ENCODE results near the gene SKI. TPM values are rescaled to one million over a fixed set of nuclear protein-coding genes. Genes with fewer than 3 reads are reported as not detected.
A peak's percentile ranks its signal among the peaks of the same experiment; 100 is the strongest.

The SKI gene
- total RNA-seq, 1 experiment from 2014 or later: 28.3 TPM

DNA sequence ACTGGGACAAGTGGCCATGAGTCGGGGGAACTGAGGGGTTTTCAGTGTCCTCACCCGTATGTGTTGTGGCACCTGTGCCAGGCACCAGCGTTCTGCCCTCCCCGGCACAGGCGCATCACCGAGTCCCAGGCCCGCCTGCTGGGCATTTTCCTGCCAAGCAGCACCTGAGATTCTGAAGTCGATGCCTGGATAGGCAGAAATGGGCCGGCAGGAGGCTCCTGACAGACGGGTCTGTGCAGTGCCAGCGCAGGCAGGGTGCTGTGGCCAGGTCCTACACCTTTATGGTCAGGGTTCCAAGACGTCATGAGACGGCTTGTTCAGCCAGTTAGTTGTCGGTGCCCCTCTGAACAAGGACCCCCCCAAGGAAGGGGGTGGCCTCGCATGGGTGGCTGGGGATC lies 44.2 kb upstream of the SKI start:
- no peak for DNase-seq
- H3K9me3 ChIP-seq (ENCODE audit: low read length): no peaks in the 10 kb centered on the region
- H3F3A ChIP-seq (ENCODE audit: low read length, unreplicated experiment): no peaks in the 10 kb centered on the region
- intact Hi-C loops (cut with micrococcal nuclease): no loop called here
- no peak for ATAC-seq
- no peak overlapping the region for H3K9ac ChIP-seq (ENCODE audit: low read length)
- no peaks in the 10 kb centered on the region for H3K79me2 ChIP-seq (ENCODE audit: low read length)
- H3K4me2 ChIP-seq (ENCODE audit: low read length): no peak overlapping the region
- no peak overlapping the region for H3K4me3 ChIP-seq (ENCODE audit: low read length)
- ChIA-PET POLR2A (ENCODE audit: unreplicated experiment) (no interaction called here), CTCF (no interaction called here)
- no peak overlapping the region for H3K27ac ChIP-seq (ENCODE audit: low read length)
- no peak overlapping the region for H2AFZ ChIP-seq (ENCODE audit: low read length)
- BruUV-seq (replicated peaks): no TSS peak
- H4K20me1 ChIP-seq (ENCODE audit: low read length): no peaks in the 10 kb centered on the region
- no peaks in the 10 kb centered on the region for H3K27me3 ChIP-seq (ENCODE audit: low read length)
- no peaks in the 10 kb centered on the region for H3K9me2 ChIP-seq (replicated peaks; ENCODE audit: low read length)
- TF ChIP-seq EZH2phosphoT487 (IDR thresholded peaks at IDR 0.05; ENCODE audit: borderline replicate concordance, low read length) (no peak), CTCF (conservative IDR thresholded peaks at IDR 0.05; ENCODE audit: low read depth, low read length) (no peak), EZH2 (IDR thresholded peaks at IDR 0.05; ENCODE audit: low read length, unreplicated experiment) (no peak)
- peaks cover 13% of the 10 kb centered on the region for H3K4me1 ChIP-seq (ENCODE audit: insufficient read depth, low read length)
- H3K36me3 ChIP-seq (ENCODE audit: low read depth, low read length): no peaks in the 10 kb centered on the region; the same call in 1 of the 2 replicates

DNA sequence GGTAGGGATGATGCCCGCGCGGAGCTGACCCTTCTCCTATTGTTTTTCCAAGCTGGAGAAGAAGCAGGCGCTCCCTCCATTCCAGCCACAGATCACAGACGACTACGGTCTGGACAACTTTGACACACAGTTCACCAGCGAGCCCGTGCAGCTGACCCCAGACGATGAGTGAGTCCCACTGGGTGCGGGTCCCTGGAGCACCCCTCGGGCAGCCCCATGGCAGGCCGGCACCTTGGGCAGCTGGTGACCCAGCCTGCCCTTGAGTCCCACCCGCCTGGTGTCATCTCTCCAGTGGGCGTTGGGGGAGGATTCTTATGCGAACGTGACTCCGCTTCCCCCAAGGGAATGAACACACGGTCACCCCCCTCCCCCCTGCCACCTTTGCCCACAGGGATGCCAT lies 43.6 kb upstream of the SKI start:
- Histone ChIP-seq H3F3A (ENCODE audit: low read length, unreplicated experiment) (no peaks in the 10 kb centered on the region), H4K20me1 (ENCODE audit: low read length) (no peaks in the 10 kb centered on the region), H2AFZ (ENCODE audit: low read length) (no peak overlapping the region), H3K9me2 (replicated peaks; ENCODE audit: low read length) (no peaks in the 10 kb centered on the region), H3K27ac (ENCODE audit: low read length) (no peak overlapping the region), H3K27me3 (ENCODE audit: low read length) (no peaks in the 10 kb centered on the region), H3K36me3 (ENCODE audit: low read depth, low read length) (no peaks in the 10 kb centered on the region; the same call in 1 of the 2 replicates), H3K9ac (ENCODE audit: low read length) (no peak overlapping the region), H3K4me2 (ENCODE audit: low read length) (no peak overlapping the region), H3K4me3 (ENCODE audit: low read length) (no peak overlapping the region), H3K79me2 (ENCODE audit: low read length) (no peaks in the 10 kb centered on the region), H3K4me1 (ENCODE audit: insufficient read depth, low read length) (peaks cover 17% of the 10 kb centered on the region), H3K9me3 (ENCODE audit: low read length) (no peaks in the 10 kb centered on the region)
- ChIA-PET CTCF (no interaction called here), POLR2A (ENCODE audit: unreplicated experiment) (no interaction called here)
- ATAC-seq: no peak
- TSS peak; percentile 25 for BruUV-seq (replicated peaks)
- intact Hi-C loops (cut with micrococcal nuclease): no loop called here
- DNase-seq: no peak
- TF ChIP-seq EZH2 (IDR thresholded peaks at IDR 0.05; ENCODE audit: low read length, unreplicated experiment): no peak
- no peak for TF ChIP-seq CTCF (conservative IDR thresholded peaks at IDR 0.05; ENCODE audit: low read depth, low read length)
- no peak for TF ChIP-seq EZH2phosphoT487 (IDR thresholded peaks at IDR 0.05; ENCODE audit: borderline replicate concordance, low read length)

DNA sequence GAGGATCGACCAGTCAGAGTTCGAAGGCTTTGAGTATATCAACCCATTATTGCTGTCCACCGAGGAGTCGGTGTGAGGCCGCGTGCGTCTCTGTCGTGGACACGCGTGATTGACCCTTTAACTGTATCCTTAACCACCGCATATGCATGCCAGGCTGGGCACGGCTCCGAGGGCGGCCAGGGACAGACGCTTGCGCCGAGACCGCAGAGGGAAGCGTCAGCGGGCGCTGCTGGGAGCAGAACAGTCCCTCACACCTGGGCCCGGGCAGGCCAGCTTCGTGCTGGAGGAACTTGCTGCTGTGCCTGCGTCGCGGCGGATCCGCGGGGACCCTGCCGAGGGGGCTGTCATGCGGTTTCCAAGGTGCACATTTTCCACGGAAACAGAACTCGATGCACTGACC lies 43.2 kb upstream of the SKI start:
- ChIA-PET POLR2A (ENCODE audit: unreplicated experiment) (no interaction called here), CTCF (no interaction called here)
- Histone ChIP-seq H3K9ac (ENCODE audit: low read length) (no peak overlapping the region), H3K27ac (ENCODE audit: low read length) (no peak overlapping the region), H3K27me3 (ENCODE audit: low read length) (no peaks in the 10 kb centered on the region), H3K9me2 (replicated peaks; ENCODE audit: low read length) (no peaks in the 10 kb centered on the region), H3K9me3 (ENCODE audit: low read length) (no peaks in the 10 kb centered on the region), H3K4me2 (ENCODE audit: low read length) (no peak overlapping the region), H3K4me3 (ENCODE audit: low read length) (no peak overlapping the region), H2AFZ (ENCODE audit: low read length) (no peak overlapping the region), H3K79me2 (ENCODE audit: low read length) (peaks cover 2% of the 10 kb centered on the region; the same call in 1 of the 2 replicates), H4K20me1 (ENCODE audit: low read length) (no peaks in the 10 kb centered on the region), H3K4me1 (ENCODE audit: insufficient read depth, low read length) (peaks cover 18% of the 10 kb centered on the region), H3F3A (ENCODE audit: low read length, unreplicated experiment) (no peaks in the 10 kb centered on the region), H3K36me3 (ENCODE audit: low read depth, low read length) (no peaks in the 10 kb centered on the region; the same call in 1 of the 2 replicates)
- BruUV-seq (replicated peaks): no TSS peak
- ATAC-seq: no peak
- no peak for TF ChIP-seq CTCF (conservative IDR thresholded peaks at IDR 0.05; ENCODE audit: low read depth, low read length)
- TF ChIP-seq EZH2phosphoT487 (IDR thresholded peaks at IDR 0.05; ENCODE audit: borderline replicate concordance, low read length): no peak
- no peak for TF ChIP-seq EZH2 (IDR thresholded peaks at IDR 0.05; ENCODE audit: low read length, unreplicated experiment)
- intact Hi-C loops (cut with micrococcal nuclease): no loop called here
- DNase-seq: no peak
